IPS DF 6.9 (cell line): ENCODE data around the gene CALML3.

ENCODE experiments used
- DNase-seq: peaks from one replicate; pipeline ENCODE4 v3.0.0-alpha.2; 2013; ENCODE audit warnings: low read depth, low spot score
- H3K27ac ChIP-seq: one replicate; pipeline ENCODE4 v1.5.1; 2013; ENCODE audit warnings: low read length, control low read depth
- H3K27me3 ChIP-seq: 2 replicates; pipeline ENCODE4 v1.6.1; 2013; ENCODE audit warnings: mild to moderate bottlenecking, low read length; ENCODE audit not compliant: control insufficient read depth, insufficient read depth
- H3K36me3 ChIP-seq: 2 replicates; pipeline ENCODE4 v1.6.1; 2013; ENCODE audit warnings: low read length; ENCODE audit not compliant: control insufficient read depth, insufficient read depth
- H3K4me1 ChIP-seq: 2 replicates; pipeline ENCODE4 v1.6.1; 2013; ENCODE audit warnings: low read length; ENCODE audit not compliant: control insufficient read depth, insufficient read depth
- H3K4me3 ChIP-seq: 2 replicates; pipeline ENCODE4 v1.5.1; 2013; ENCODE audit warnings: mild to moderate bottlenecking, low read length
- H3K9me3 ChIP-seq: 2 replicates; pipeline ENCODE4 v1.6.1; 2013; ENCODE audit warnings: low read length, inconsistent platforms; ENCODE audit not compliant: control insufficient read depth, insufficient read depth
- whole genome bisulfite sequencing: extraction: QIAGEN DNeasy Blood & Tissue Kit; methylation state at CpG from one replicate; pipeline ENCODE4 v1.1.7; 2013; ENCODE audit warnings: mixed read lengths, missing lambda C conversion rate; ENCODE audit not compliant: insufficient read length, insufficient coverage; 5-methylcytosine and 5-hydroxymethylcytosine counted together

The CALML3 gene

GRCh38 chr10:5559642-5560141 lies 34.9 kb downstream of the CALML3 start:
- WGBS: no CpG with 5 or more reads among the region's 9 CpGs
- Histone ChIP-seq H3K27ac (no peak overlapping the region), H3K4me3 (no peak overlapping the region), H3K36me3 (no peaks in the 10 kb centered on the region), H3K27me3 (no peaks in the 10 kb centered on the region), H3K4me1 (peaks cover 2% of the 10 kb centered on the region; the same call in 1 of the 2 replicates), H3K9me3 (no peaks in the 10 kb centered on the region)
- DNase-seq: no peak

- Histone ChIP-seq H3K27me3 (no peaks in the 10 kb centered on the region), H3K36me3 (no peaks in the 10 kb centered on the region), H3K4me1 (peaks cover 2% of the 10 kb centered on the region; the same call in 1 of the 2 replicates), H3K9me3 (no peaks in the 10 kb centered on the region), H3K27ac (no peak overlapping the region), H3K4me3 (no peak overlapping the region)
- WGBS: no CpG with 5 or more reads among the region's 10 CpGs
- DNase-seq: no peak
These were observed 35.5 kb downstream of the CALML3 start for GRCh38 chr10:5560142-5560816.

GRCh38 chr10:5560817-5561703 lies 36.3 kb downstream of the CALML3 start:
- peaks cover 2% of the 10 kb centered on the region; the same call in 1 of the 2 replicates for H3K4me1 ChIP-seq

GRCh38 chr10:5561704-5562645 lies 37.2 kb downstream of the CALML3 start:
- no peak for DNase-seq
- H3K36me3 ChIP-seq: no peaks in the 10 kb centered on the region
- no peak overlapping the region for H3K4me3 ChIP-seq
- no CpG with 5 or more reads among the region's 13 CpGs for WGBS
- H3K27me3 ChIP-seq: no peaks in the 10 kb centered on the region
- no peaks in the 10 kb centered on the region for H3K9me3 ChIP-seq
- peaks cover 2% of the 10 kb centered on the region; the same call in 1 of the 2 replicates for H3K4me1 ChIP-seq
- H3K27ac ChIP-seq: no peak overlapping the region

More at GRCh38 chr10:5560817-5561703, 36.3 kb downstream of the CALML3 start:
- H3K36me3 ChIP-seq: no peaks in the 10 kb centered on the region
- no peaks in the 10 kb centered on the region for H3K9me3 ChIP-seq
- no peaks in the 10 kb centered on the region for H3K27me3 ChIP-seq
- no peak overlapping the region for H3K4me3 ChIP-seq
- WGBS: no CpG with 5 or more reads among the region's 28 CpGs
- no peak for DNase-seq
- no peak overlapping the region for H3K27ac ChIP-seq

GRCh38 chr10:5563321-5563961 lies 38.7 kb downstream of the CALML3 start:
- Histone ChIP-seq H3K4me1 (peaks cover 2% of the 10 kb centered on the region; the same call in 1 of the 2 replicates), H3K27ac (no peak overlapping the region), H3K4me3 (no peak overlapping the region), H3K9me3 (no peaks in the 10 kb centered on the region), H3K36me3 (no peaks in the 10 kb centered on the region), H3K27me3 (no peaks in the 10 kb centered on the region)
- no peak for DNase-seq
- WGBS: no CpG with 5 or more reads among the region's 21 CpGs

GRCh38 chr10:5563991-5564536 lies 39.3 kb downstream of the CALML3 start:
- Histone ChIP-seq H3K9me3 (no peaks in the 10 kb centered on the region), H3K27ac (no peak overlapping the region), H3K4me1 (peaks cover 2% of the 10 kb centered on the region; the same call in 1 of the 2 replicates), H3K36me3 (no peaks in the 10 kb centered on the region), H3K27me3 (no peaks in the 10 kb centered on the region), H3K4me3 (no peak overlapping the region)
- no peak for DNase-seq
- WGBS: no CpG with 5 or more reads among the region's 18 CpGs

- Histone ChIP-seq H3K4me3 (no peak overlapping the region), H3K27ac (no peak overlapping the region), H3K36me3 (no peaks in the 10 kb centered on the region), H3K27me3 (no peaks in the 10 kb centered on the region), H3K4me1 (peaks cover 2% of the 10 kb centered on the region; the same call in 1 of the 2 replicates), H3K9me3 (no peaks in the 10 kb centered on the region)
- DNase-seq: no peak
- no CpG with 5 or more reads among the region's 17 CpGs for WGBS
These were observed 39.9 kb downstream of the CALML3 start for GRCh38 chr10:5564537-5565204.

- WGBS: no CpG with 5 or more reads among the region's 8 CpGs
- no peak overlapping the region for H3K27ac ChIP-seq
- DNase-seq: no peak
- H3K9me3 ChIP-seq: no peaks in the 10 kb centered on the region
- peaks cover 2% of the 10 kb centered on the region; the same call in 1 of the 2 replicates for H3K4me1 ChIP-seq
- no peaks in the 10 kb centered on the region for H3K27me3 ChIP-seq
- H3K4me3 ChIP-seq: no peak overlapping the region
- no peaks in the 10 kb centered on the region; the same call in 1 of the 2 replicates for H3K36me3 ChIP-seq
These were observed 40.4 kb downstream of the CALML3 start for GRCh38 chr10:5565205-5565545.
